Measurements from ENCODE around the gene FUS. TPM values are rescaled to one million over a fixed set of nuclear protein-coding genes. Genes with fewer than 3 reads are reported as not detected.

The FUS gene
- total RNA-seq, 1 donor from 2014 or later = 739 TPM

GRCh38 chr16:31188450-31189411 lies 8.8 kb downstream of the FUS start:
- DNase-seq (ENCODE audit: low spot score, unreplicated experiment) = no peak
- TF ChIP-seq, protein P1, sequence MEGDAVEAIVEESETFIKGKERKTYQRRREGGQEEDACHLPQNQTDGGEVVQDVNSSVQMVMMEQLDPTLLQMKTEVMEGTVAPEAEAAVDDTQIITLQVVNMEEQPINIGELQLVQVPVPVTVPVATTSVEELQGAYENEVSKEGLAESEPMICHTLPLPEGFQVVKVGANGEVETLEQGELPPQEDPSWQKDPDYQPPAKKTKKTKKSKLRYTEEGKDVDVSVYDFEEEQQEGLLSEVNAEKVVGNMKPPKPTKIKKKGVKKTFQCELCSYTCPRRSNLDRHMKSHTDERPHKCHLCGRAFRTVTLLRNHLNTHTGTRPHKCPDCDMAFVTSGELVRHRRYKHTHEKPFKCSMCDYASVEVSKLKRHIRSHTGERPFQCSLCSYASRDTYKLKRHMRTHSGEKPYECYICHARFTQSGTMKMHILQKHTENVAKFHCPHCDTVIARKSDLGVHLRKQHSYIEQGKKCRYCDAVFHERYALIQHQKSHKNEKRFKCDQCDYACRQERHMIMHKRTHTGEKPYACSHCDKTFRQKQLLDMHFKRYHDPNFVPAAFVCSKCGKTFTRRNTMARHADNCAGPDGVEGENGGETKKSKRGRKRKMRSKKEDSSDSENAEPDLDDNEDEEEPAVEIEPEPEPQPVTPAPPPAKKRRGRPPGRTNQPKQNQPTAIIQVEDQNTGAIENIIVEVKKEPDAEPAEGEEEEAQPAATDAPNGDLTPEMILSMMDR (IDR thresholded peaks at IDR 0.05; ENCODE audit: unreplicated experiment) = no peak
- no peaks in the 10 kb centered on the region for H3K4me1 Mint-ChIP-seq (ENCODE audit: low read depth)
- no peaks in the 10 kb centered on the region for H3K9me3 Mint-ChIP-seq (ENCODE audit: low read depth)
- no peaks in the 10 kb centered on the region for H3K27me3 Mint-ChIP-seq
- H3K4me3 Mint-ChIP-seq (ENCODE audit: low read depth) = no peak overlapping the region
- peak overlapping the region; percentile 81 for H3K27ac Mint-ChIP-seq
- H3K36me3 Mint-ChIP-seq (ENCODE audit: insufficient read depth) = peaks cover 72% of the 10 kb centered on the region

- peak overlapping the region; percentile 0 for H3K27ac Mint-ChIP-seq
- no peak overlapping the region for H3K4me3 Mint-ChIP-seq (ENCODE audit: low read depth)
- peaks cover 70% of the 10 kb centered on the region for H3K36me3 Mint-ChIP-seq (ENCODE audit: insufficient read depth)
- no peaks in the 10 kb centered on the region for H3K27me3 Mint-ChIP-seq
- H3K4me1 Mint-ChIP-seq (ENCODE audit: low read depth) = no peaks in the 10 kb centered on the region
- no peak for DNase-seq (ENCODE audit: low spot score, unreplicated experiment)
- TF ChIP-seq, protein P1 (IDR thresholded peaks at IDR 0.05; ENCODE audit: unreplicated experiment) = no peak
- H3K9me3 Mint-ChIP-seq (ENCODE audit: low read depth) = no peaks in the 10 kb centered on the region
Observed at GRCh38 chr16:31189412-31189778, 9.5 kb downstream of the FUS start.

DNA sequence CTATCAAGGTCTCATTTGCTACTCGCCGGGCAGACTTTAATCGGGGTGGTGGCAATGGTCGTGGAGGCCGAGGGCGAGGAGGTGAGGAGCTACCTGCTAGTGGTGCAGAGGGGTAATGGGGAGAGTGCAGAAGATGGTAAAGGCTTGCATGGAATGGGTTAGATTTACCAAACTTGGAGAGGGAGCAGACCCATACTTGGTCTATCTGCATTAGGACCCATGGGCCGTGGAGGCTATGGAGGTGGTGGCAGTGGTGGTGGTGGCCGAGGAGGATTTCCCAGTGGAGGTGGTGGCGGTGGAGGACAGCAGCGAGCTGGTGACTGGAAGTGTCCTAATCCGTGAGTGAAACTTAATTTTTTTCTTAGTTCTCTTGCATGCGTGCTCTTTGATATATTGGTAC lies 10.1 kb downstream of the FUS start:
- TF ChIP-seq, protein P1 (IDR thresholded peaks at IDR 0.05; ENCODE audit: unreplicated experiment) = no peak
- Mint-ChIP-seq H3K27ac (peak overlapping the region; percentile 76), H3K27me3 (no peaks in the 10 kb centered on the region), H3K36me3 (ENCODE audit: insufficient read depth) (peaks cover 71% of the 10 kb centered on the region), H3K4me1 (ENCODE audit: low read depth) (no peaks in the 10 kb centered on the region), H3K9me3 (ENCODE audit: low read depth) (no peaks in the 10 kb centered on the region), H3K4me3 (ENCODE audit: low read depth) (no peak overlapping the region)
- DNase-seq (ENCODE audit: low spot score, unreplicated experiment) = no peak

DNA sequence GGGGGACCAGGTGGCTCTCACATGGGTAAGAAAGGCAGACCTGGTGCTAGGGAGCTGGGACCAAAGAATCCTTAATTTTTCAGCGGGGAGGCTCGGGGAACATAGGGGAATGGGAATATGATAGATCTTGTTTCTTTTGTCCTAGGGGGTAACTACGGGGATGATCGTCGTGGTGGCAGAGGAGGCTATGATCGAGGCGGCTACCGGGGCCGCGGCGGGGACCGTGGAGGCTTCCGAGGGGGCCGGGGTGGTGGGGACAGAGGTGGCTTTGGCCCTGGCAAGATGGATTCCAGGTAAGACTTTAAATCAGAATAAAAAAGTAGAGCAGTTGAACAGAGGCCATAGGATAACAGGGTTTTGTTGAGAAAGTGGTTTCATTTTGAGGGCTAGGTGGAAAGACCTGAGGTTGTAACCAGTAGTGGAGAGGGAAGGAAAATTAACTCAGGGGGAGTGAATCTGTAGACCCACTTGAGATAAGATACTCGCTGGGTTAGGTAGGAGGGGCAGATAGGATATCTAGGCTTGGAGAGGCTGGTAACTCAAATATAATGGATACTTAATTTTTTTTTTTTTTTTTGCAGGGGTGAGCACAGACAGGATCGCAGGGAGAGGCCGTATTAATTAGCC lies 11.0 kb downstream of the FUS start:
- Mint-ChIP-seq H3K4me1 (ENCODE audit: low read depth) (no peaks in the 10 kb centered on the region), H3K4me3 (ENCODE audit: low read depth) (no peak overlapping the region)
- TF ChIP-seq, protein P1 (IDR thresholded peaks at IDR 0.05; ENCODE audit: unreplicated experiment) = no peak

DNA sequence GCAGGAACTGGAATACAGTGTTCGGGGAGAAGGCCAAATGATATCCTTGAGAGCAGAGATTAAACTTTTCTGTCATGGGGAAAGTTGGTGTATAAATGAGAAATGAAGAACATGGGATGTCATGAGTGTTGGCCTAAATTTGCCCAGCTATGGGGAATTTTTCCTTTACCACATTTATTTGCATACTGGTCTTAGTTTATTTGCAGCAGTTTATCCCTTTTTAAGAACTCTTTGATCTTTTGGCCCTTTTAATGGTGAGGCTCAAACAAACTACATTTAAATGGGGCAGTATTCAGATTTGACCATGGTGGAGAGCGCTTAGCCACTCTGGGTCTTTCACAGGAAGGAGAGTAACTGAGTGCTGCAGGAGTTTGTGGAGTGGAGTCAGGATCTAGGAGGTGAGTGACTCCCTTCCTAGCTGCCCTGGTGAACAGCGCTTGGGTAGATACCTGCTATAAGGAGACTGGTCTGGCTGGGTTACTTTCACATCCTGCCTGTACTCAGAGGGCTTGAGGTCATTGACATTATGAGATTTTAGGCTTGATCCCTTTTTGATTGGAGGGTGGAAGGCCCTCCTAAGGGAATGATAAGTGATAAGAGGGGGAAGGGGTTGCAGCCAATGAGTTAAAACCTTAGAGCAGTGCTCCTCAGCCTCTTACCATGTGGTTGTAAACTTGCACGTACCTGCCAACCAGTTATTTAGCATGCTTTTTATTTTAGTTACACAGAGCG lies 11.9 kb downstream of the FUS start:
- Mint-ChIP-seq H3K9me3 (ENCODE audit: low read depth) (no peaks in the 10 kb centered on the region), H3K4me1 (ENCODE audit: low read depth) (no peaks in the 10 kb centered on the region), H3K27me3 (no peaks in the 10 kb centered on the region), H3K4me3 (ENCODE audit: low read depth) (no peak overlapping the region), H3K36me3 (ENCODE audit: insufficient read depth) (peaks cover 64% of the 10 kb centered on the region), H3K27ac (no peak overlapping the region)
- TF ChIP-seq, protein P1 (IDR thresholded peaks at IDR 0.05; ENCODE audit: unreplicated experiment) = no peak
- no peak for DNase-seq (ENCODE audit: low spot score, unreplicated experiment)

More for the DNA sequence above, 11.0 kb downstream of the FUS start:
- Mint-ChIP-seq H3K9me3 (ENCODE audit: low read depth) (no peaks in the 10 kb centered on the region), H3K27ac (peak overlapping the region; percentile 62), H3K27me3 (no peaks in the 10 kb centered on the region), H3K36me3 (ENCODE audit: insufficient read depth) (peaks cover 68% of the 10 kb centered on the region)
- DNase-seq (ENCODE audit: low spot score, unreplicated experiment) = no peak
